NCI-H2196 treated with DMSO at 0.1 percent for 48 hours (cell line): Measurements from ENCODE around the gene LIMA1.
"Not testable (repeated sequence)": the region's sequence is repeated elsewhere in the genome, so short reads cannot be mapped to it uniquely, and the experiment has no call there.

Source experiments
- DNase-seq: peaks from one replicate; lab custom pipeline; 2025; ENCODE audit not compliant: unreplicated experiment; lab: John Stamatoyannopoulos, UW

Gene LIMA1

DNA sequence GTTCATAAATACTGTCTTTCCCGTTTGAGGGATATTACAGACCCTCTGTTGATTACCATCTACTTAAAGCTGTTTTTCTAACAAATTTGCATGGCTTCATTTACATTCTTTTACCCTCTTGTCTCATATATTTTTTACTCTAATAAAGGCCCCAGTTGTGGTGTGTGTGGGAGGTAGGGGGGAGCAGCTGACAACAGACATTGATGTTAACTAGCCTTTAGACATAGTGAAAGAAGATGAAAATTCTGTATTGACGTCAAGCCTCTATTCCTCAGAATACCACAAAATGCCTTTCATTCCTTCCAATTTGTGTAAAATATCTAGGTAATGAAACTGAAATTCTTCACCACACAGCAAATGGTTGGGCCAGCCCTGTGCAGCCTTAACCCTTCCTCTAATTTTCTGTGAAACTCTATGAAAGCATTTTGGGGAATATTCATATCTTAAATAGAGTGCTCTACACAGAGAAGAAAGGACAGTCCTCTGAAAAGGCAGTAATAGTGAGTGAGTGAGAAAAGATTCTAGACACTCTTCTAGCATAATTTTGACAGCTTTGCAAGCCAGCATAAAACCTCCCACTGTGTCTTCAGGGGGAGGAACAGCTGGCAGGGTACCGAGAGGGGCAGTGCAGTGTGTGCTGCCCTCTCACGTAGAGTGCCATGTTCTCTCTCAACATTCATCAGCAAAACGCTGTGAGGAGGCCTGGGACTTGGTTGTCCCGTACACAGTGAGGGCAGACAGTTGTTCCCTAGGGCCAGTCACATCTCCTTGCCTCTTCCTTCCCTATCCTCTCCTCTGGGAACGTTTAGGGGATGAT is 96.0 kb downstream of the LIMA1 start:
- DNase-seq: no peak

DNA sequence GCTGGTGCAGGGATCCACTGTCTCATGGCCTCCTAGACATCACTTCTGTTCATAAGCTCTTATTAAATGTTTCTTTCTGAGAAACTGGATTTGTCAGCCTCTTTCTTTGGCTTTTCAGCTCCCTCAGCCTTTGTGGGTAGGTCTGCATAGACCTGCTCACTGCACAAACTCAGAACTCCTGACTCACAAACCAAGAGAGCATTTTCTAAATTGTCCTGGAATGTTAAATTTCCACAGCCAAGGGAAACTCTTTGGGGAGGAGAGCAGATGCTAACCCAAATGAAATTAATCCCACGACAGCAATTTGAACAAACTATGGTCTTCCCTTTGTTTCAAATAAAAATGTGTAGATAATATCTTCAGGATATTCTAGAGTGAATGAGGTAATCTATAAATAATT is 96.6 kb downstream of the LIMA1 start:
- DNase-seq: no peak

DNA sequence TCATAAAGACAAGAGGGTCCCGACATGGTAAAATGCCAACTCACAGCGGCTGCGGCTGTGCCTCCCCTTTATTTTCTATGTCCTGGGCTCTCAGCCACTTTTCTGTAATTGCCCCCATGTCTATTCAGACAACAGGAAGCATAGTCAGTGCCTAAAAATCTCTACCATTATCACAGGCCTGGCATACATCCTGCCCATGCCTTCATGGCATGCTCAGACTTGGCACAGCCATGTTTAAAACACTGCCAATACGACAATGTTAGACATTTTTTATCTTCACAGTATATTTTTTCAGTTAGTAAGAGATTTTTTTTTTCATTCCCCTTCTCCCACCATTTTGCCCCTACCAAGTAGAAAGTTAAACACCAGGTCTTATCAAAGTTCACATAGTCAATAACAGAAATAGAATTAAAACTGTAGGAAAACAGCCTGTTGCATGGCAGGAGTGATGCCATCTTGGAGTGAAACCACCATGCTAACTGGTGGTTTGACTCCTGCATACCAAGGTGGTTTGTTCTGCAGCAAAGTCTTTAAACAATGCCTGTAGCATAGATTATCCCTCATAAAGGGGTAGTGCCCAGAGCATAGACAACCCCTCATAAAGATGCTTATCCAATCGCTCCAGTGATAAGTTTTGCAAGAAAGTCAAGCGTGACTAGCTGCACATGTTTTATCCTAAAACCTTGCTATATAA is 97.2 kb downstream of the LIMA1 start:
- no peak for DNase-seq

DNA sequence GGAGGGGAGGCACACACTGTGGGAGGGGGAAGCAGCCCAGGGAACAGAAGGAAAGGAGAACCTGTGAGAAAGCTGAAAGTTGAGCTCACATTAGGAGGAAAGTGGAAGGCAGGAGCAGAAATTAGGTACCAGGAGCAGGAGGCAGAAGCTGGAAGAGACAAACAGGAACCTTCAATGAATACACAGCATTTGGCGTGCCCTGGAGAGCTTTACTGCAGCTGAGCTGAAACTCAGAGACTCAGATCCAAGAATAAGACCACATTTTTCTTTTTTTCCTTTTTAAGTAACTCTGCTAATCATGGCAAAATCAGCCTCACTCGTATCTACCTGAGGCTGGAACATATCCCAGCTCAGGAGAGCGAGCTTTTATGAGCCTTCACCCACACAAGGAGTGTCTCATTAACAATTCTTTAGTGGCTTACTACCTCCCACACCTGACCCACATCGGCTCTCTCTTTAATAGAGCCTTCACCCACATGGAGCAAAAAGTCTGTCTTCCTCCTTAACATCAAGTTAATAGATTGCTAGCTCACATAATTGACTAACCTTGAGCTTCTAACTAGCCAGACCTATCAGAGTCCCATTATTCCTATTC is 97.9 kb downstream of the LIMA1 start:
- no peak for DNase-seq

DNA sequence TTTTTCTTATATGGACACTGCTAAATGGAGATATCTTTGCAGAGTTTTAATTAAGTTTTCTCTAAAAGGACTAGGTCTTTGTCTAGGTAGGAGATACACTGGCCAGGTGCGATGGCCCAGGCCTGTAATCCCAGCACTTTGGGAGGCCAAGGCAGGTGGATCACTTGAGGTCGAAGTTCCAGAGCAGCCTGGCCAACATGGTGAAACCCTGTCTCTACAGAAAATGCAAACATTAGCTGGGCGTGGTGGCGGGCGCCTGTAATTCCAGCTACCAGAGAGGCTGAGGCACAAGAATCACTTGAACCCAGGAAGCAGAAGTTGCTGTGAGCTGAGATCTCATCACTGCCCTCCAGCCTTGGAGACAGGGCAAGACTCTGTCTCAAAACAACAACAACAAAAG is 99.1 kb downstream of the LIMA1 start:
- DNase-seq: no peak

DNA sequence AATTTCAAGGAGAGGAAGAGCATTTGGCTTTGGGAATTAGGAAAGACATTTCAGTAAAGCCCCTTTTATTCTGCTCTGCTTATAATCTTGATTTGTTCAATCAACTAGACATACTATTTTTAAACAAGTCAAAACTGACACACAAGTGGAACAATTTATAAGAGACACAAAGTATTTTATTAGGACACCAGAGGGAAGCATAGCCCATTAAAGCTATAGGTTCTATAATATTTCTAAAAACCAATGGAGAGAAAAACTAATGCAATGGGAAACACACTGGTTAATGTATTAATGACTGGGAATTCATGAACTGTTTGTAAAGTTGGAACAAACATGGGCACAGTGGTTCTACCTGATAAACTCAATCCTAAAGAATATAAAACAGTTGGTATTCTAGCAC is 100.9 kb downstream of the LIMA1 start:
- no peak for DNase-seq

DNA sequence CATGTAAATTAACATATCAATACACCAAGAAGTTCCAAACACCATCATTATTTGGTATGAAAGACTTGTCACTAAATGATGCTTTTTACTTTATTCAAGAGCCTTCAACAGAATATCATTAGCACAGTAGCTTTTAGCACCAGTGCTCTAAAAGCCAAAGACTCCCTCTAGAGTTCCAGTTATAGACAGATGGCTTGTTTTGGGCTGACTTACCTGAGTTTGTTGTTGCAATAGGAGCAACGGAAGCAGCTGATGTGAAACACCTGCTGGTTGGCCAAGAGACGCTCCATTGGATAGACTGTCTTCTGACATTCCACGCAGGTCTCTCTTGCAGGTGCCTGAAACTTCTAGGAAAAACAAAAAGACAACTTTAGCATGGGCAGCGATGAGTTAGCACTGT is 101.6 kb downstream of the LIMA1 start:
- DNase-seq: no peak

DNA sequence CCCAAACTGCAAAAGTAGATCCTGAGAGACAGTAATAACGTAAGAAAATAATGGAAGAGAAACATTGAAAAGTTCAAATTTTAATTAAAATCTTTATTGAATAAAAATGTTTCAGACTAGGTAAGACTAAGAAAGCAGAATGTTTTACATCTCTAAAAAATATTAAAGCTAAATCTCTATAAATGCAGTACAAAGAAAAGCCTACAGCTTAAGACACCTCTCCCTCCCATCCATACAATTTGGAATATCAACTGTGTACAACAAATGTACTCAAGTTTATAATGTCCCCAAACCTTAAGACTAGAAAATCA is 107.6 kb downstream of the LIMA1 start:
- DNase-seq: no peak

DNA sequence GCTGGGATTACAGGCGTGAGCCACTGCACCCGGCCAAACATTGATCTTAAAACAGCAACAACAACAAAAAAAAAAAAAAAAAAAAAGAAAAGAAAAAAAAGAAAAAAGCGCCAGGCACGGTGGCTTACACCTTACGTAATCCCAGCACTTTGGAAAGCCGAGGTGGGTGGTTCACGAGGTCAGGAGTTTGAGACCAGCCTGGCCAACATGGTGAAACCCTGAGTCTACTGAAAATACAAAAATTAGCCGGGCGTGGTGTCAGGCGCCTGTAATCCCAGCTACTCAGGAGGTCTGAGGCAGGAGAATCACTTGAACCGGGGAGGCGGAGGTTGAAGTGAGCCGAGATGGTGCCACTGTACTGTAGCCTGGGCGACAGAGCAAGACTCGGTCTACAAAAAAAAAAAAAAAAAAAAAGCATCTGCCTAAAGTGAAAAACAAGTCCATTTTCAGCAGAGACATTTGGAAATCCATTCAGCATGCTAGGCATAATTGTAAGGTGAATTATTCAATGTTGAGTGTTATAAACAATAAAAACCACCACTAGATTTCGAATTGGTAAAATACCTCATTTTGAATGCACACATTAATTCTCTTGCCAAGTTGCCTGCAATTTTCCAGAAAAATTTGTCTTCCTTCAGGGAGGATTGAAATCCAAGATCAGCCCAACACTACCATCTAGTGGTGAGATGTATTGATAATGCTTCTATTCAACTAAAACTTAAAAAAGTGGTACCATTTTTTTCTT is 108.2 kb downstream of the LIMA1 start:
- peak; percentile 30 for DNase-seq

DNA sequence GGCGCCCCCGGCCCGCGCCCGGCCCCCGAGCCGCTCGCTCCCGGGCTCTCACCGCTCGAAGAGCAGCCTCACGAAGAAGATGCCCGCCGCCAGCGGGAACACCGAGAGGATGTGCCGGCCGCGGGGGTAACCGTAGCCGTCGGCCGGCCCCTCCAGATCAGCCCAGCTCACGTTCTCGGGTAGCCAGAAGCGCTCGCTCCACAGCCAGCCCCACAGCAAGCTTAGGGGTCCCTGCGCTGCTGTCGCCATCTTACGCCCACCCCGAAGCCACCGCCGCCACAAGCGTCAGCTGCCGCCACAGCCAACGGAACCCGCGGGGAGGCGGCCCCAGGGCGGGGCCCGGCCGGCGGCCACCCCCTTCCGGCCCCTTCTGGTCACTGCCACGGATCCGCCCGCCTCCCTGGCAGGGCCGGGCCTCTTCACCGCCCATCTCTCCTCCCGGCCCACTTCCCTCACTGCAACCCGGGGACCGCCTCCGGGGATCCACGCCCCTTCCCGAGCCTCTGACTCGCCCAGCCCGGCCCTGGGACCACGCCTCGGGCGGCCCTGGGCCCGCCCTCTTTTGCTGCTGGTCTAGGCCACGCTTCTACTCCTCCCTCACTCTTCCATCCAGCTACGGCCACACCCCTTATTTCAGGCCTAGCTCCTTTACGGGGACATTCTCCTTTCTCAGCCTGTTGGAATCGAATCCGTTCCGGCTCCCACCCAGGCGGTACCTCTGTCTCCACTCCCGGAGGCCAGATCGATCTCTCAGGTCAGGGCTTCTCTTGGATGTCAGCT is 116.1 kb downstream of the LIMA1 start, which contains the start of gene CERS5:
Gene CERS5, minus strand, starts transcription at position 321 of the 780 bp plus-strand sequence. Its CDS starts 72 bp downstream, at position 249.
- DNase-seq: peak; percentile 98

DNA sequence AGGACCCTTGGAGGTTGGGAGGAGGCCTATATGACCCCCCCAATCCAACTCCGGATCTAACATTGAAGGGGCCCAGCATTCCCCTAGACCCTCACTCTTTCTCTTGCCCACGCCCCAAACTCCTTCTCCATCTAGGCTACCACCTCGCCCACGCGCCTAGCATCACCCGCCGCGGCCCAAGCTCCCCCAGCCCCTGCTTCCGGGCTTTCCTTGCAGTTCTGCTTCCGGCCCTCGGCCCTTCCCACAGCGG is 116.6 kb downstream of the LIMA1 start:
- no peak for DNase-seq

DNA sequence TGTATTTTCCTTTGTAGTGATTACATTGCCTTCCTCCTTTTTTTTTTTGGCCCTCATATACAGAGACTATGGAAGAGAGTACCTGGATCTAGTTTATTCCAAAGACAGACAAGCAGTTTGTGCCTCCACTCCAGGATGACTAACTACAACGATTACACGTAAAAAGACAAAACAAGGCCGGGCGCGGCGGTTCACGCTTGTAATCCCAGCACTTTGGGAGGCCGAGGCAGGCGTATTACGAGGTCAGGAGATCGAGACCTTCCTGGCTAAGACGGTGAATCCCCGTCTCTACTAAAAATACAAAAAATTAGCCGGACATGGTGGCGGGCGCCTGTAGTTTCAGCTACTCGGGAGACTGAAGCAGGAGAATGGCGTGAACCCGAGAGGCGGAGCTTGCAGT is 118.4 kb downstream of the LIMA1 start:
- no peak for DNase-seq

DNA sequence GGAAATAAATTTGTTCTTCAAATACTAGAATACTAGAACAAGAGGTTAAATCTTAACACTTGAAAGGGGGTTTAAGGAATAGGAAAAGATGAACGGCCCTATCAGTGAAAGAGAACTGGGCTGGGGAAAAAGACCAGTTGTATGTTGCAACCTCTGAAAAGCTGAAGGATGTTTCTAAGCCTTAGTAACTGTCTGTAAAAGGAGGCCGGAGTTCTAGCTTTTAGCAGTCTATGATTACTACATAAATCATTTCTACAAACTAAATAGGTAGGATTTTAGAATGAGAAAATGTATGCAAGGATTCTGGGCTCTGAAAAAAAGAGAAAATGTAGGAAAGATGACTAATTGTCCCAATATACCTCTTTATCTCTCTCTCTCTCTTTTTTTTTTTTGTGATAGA is 121.1 kb downstream of the LIMA1 start:
- no peak for DNase-seq

DNA sequence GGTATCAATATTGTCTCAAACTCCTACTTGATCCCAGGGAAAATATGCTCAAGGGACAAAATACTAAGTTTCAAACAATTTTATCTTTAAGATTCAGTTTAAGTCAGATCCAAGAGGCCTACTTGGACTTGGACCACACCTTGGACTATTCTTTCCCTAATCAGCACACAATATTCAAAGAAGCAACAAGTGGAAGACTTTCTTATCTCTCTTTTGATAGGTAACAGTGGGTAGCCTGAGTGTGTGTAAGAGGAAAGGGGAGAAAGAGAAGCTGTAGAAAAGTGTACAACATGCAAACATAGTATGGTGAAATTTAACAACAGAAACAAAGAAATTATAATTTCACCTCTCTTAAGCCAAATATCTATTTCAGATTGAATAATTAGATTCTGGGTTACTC is 122.7 kb downstream of the LIMA1 start:
- no peak for DNase-seq

DNA sequence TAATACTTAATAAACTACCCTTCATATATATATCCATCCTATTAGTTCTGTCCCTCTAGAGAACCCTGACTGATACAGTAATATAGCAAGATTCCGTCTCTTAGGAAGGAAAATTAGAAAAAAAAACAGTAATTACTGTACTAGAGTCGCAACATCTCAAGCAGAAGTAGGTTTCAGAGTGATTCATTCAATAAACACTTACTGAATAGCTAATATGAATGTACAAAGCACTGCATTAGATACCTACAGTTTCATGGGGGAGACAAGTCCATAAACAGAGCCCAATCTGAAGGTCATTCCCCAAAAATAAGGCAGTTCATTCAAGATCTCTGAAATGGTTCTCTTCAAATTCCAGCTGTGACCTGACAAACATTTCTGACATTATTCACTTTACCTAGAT is 126.1 kb downstream of the LIMA1 start:
- no peak for DNase-seq

DNA sequence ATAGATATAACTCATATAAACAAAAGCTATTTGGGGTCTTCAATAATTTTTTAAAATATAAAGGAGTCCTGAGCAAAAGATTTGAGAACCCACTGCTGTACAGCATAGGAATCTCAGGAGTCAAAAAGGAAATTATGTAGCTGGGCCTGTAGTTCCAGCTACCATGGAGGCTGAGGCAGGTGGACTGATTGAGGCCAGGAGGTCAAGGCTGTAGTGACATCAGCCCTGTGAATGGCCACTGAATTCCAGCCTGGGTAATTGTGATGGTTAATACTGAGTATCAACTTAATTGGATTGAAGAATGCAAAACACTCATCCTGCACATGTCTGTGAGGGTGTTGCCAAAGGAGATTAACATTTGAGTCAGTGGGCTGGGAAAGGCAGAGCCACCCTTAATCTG is 126.7 kb downstream of the LIMA1 start:
- DNase-seq: no peak

DNA sequence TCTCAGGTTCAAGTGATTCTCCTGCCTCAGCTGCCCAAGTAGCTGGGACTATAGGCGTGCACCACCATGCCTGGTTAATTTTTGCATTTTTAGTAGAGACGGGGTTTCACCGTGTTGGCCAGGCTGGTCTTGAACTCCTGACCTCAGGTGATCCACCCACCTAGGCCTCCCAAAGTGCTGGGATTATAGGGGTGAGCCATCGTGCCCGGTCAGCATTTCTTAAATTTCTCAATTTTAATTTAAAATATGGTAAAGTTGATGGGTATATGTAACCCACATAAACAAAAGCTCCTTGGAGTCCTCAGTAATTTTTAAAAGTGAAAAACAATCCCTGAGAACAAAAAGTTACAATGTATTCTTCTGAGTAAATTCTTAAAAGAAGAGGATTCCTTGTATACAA is 128.4 kb downstream of the LIMA1 start:
- DNase-seq: not testable (repeated sequence)

DNA sequence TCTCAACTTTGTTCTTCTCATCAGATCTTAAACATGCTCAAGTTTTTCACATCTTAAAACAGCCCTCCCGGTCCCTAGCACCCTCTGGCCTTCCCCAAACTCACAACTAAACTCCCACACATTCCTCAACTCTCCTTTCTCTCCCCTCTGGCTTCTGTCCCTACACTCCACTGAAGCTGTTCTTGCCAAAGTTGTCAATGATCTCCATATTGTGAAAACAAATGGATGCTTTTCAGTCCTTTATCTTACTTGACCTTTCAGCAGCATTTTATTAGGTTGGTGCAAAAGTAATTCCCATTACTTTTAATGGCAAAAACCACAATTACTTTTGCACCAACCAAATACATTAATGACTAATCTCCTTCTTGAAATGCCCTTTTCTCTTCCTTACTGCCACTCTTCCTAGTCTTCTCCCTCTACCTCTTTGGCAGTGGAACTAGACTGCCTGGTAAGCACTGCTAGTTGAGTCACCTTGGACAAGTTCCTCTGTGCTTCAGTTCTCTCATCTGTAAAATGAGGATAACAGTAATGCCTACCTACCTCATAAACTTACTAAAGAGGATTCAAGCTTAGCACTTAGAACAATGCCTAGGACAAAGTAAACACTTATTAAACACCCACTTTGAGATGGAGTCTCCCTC is 132.2 kb downstream of the LIMA1 start:
- no peak for DNase-seq

DNA sequence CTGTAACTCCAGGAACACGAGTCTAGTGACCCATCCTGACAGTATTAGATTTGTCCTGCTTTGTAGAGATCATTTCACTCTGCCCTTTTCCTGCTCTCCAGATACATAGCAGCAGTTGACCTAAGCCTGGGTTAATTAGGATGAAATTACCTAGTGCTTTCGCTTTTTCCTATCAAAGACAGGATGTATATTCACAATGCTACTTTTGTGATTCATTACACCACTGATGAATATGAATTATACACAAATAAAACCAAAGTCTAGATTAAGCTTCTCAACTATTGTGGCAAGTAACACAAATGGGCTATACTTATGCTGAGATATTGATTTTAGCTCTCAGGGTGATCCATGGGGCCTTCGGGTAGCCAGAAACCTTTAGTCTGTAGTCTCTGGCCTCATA is 134.0 kb downstream of the LIMA1 start:
- no peak for DNase-seq

DNA sequence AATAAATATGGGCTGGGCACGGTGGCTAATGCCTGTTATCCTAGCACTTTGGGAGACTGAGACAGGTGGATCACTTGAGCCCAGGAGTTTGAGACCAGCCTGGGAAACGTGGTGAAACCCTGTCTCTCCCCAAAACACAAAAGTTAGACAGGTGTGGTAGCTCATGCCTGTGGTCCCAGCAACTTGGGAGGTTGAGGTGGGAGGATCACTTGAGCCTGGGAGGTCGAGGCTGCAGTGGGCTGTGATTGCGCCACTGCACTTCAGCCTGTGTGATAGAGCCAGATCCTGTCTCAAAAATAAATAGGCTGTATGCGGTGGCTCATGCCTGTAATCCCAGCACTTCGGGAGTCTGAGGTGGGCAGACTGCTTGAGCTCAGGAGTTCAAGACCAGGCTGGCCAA is 135.3 kb downstream of the LIMA1 start:
- not testable (repeated sequence) for DNase-seq

DNA sequence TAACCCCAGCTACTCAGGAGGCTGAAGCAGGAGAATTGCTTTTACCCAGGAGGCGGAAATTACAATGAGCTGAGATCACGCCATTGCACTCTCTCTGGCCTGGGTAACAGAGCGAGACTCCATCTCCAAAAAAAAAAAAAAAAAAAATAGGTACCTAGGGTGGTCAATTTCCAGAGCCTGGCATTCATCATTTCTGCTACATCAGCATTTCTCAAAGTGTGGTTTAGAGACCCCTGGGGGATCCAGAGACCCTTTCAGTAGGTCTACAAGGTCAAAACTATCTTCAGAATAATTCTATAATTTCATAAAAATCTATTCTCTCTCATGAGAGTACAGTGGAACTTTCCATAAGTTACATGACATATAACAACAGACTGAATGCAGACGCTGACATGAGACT is 136.0 kb downstream of the LIMA1 start:
- no peak for DNase-seq
